B cell (primary cell): Measurements from ENCODE around the gene ABCA2.

Source experiments
- EZH2 ChIP-seq: IDR thresholded peaks from 2 replicates; pipeline ENCODE4 v1.6.1; 2012; ENCODE audit warnings: borderline replicate concordance, low read depth, mild to moderate bottlenecking, moderate library complexity, low read length; ENCODE audit not compliant: insufficient read depth, poor library complexity, severe bottlenecking
- TF ChIP-seq, protein P1 (sequence below): fragments of 200-600 bp; IDR thresholded peaks from one replicate; pipeline ENCODE4 v1.8.0; 2022; ENCODE audit warnings: antibody characterized with exemption, mild to moderate bottlenecking

DNA sequence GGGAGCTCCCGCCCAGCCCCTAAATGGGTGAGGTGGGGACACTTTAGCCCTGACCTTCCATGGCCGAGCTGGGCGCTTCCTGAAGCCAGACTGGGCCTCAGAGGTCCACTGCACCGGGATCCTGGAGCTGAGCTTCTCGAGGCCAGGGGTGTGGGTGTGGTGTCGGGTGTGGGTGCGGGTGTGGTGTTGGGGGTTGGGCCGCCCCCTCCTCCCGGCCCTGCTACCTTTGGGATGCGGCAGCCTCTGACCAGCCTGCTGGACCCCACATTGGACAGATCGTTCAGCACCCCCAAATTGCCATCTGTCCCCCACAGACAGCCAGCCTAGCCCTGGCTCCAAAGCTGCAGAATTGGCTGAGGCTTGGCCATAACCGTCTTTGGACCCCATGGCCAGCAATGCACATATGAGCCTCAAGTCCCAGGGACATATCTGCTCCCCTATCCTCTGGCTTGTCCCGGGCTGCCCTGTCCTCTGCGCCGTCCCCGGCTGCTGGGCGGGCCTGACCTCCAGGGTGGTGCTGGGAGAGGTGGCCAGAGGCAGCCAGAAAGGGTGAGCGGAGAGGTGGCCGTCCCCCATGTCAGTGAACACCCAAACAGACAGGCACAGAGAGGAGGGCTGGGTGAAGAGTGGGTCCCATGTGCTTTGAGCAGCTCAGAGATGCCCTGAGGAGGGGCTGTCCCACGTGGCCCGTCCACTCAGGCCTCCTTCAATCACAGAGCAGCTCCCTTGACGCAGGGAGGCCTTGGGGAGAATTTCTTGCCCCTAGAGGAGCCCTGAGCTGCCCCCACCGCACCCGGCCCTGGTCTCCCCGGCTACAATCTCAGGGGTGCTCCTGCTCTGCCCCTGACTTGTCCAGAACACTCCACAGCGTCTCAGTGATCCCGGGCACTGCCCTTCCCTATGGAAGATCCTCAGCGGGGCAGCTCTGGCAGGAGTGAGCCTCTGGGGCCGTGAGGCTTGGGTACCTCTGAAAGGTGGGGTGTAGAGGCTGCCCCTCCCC lies 54.1 kb downstream of the ABCA2 start:
- TF ChIP-seq, protein P1, sequence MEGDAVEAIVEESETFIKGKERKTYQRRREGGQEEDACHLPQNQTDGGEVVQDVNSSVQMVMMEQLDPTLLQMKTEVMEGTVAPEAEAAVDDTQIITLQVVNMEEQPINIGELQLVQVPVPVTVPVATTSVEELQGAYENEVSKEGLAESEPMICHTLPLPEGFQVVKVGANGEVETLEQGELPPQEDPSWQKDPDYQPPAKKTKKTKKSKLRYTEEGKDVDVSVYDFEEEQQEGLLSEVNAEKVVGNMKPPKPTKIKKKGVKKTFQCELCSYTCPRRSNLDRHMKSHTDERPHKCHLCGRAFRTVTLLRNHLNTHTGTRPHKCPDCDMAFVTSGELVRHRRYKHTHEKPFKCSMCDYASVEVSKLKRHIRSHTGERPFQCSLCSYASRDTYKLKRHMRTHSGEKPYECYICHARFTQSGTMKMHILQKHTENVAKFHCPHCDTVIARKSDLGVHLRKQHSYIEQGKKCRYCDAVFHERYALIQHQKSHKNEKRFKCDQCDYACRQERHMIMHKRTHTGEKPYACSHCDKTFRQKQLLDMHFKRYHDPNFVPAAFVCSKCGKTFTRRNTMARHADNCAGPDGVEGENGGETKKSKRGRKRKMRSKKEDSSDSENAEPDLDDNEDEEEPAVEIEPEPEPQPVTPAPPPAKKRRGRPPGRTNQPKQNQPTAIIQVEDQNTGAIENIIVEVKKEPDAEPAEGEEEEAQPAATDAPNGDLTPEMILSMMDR, result no peak
- TF ChIP-seq EZH2, result no peak
